SIG-M5 (cell line): ENCODE results near the gene PLPPR5.

Source experiments
- DNase-seq: peaks from one replicate; lab custom pipeline; 2025; lab: John Stamatoyannopoulos, UW

The PLPPR5 gene

DNA sequence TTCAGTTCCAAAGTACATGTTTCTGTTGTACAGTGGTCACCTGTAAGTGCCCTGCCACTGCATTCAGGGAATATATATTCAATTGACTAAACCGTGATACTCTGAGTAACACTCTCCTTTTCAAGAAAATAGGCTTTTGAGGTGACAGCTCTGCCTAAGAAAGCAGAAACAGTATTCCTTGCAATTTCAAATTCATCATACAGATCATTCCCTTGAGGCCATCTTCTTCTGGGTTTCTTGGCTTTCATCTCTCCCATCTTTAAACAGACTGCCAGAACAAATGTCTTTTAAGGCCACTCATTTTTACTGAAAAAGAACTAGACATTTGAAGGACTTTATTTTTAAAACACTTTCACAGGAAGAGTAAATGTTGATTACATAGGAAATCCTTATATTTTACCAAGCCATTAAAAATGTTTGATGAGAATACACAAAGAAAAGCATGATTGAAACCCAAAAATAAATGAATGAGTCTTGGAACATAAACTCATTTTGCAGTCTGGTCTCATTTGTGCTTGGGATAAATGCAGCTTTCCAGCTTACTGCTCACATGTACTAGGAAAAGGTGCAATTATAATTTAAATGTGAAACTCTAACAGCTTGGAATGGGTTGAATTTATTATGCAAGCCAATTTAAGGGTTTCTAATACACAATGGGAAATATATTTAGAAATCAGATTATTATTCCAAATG is 34.7 kb downstream of the PLPPR5 start:
- no peak for DNase-seq

DNA sequence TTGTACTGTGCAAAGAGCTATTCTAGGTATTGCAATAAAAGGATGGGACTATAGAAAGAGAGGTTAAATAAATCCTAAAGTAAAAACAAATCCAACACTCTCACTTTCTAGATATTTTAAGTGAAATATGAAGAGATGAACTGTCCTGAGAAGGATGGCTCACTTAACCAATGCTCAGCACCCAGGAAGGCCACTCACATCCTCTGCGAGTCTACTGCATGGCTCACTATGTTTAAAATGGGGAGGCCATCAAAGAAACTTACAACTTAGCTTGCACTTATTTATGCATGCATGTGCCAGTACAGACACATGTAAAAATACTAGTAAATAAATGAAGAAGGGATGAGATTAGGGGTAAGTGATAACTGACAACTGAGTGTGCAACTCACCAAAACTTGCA is 37.5 kb downstream of the PLPPR5 start:
- no peak for DNase-seq

DNA sequence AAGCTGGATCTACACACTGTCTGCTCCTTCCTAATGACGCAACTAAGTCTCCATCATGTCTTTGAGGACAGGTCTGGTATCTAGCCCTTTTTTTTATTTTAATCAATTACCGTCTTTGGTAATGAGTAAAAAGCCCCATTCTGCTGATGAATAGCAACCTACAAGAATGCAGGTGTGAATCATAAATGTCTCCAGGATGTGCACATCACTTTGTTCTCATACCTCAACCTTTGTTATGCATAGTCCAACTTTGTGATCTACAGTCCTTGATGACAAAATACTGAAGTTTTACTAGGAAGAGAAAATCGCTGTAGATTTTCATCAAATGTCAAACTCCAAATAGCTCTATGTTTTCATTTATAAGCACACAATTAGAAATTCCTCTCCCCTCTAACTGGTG is 39.3 kb downstream of the PLPPR5 start:
- no peak for DNase-seq

DNA sequence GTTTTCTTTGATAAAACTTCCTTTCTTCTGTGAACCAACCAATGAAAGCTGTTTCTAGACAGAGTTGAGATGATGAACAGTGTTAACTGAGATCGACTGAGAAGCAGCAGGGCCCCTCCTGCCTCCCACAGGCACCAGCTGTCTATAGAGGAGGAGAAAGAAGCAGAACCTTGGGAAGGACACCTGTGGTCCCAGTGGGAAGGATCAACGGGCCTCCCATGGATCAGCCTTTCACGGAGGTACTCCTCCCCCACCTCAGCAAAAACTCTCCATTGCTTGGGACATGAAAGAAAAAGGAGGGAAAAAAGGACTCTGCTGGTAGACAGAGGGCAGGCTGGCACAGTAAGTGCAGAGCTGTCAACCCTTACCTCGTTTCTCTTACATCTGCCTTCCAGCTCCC is 40.5 kb downstream of the PLPPR5 start:
- DNase-seq = no peak

DNA sequence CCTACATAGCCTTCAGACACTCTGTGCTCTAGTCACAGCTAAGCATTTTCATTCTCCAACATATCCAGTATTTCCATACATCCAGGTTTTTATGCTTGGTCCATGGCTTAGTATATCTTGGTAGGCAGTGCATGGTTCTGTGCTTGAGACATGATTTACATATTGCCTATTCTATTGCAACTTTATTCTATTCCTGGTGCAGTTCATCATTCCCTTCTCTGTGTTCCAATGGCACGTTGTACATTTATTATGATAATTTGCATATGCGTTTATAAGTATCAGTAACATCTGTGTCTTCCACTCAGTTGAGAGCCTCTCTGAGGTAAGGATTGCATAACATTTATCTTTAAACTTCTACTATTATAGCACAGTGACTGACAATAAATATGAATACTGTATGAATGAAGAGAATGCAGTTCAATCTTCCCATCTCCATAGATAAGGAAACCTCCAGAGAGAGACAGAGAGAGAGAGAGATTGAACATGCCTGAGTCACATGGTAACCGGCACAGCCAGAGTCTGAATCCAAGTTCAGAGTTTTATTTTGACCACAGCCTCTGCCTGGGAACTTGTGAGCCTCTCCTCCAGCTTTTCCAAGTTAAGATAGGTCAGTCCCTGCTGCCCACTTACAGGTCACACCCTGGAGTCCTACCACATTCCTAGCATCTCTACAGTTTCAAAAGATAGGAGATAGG is 41.5 kb downstream of the PLPPR5 start:
- no peak for DNase-seq

DNA sequence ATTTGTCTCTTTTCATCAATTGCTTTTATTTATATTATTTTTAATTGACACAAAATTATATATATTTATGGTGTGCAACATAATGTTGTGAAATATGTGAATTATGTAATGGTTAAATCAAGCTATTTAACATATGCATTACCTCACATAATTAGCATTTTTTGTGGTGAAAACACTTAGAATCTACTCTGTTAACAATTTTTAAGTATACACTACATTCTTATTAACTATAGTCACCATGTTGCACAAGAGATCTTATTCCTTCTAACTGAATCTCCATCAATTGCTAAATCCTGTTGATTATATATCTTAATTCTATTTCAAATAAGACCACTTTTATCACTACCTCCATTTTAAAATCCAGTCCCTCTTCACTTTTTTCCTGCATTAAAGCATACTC is 42.5 kb downstream of the PLPPR5 start:
- no peak for DNase-seq

DNA sequence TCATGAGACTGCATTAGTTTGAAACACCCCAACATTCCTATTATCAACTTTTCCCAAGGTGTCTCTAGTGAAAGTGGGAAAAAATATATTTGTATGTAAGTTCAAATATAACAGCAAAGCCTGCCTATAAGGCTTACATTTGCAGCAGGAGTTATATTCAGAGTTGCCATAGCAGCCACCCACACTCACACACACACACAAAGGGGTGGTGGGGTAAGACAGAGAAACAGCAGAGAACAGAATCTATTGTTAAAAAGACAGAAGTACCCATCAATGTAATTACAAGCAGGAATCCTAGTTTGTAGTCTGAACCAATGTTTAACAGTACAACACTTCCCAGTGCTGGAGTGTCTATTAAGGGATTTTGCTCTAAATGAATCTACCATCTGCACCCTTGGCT is 55.0 kb downstream of the PLPPR5 start:
- DNase-seq = no peak

DNA sequence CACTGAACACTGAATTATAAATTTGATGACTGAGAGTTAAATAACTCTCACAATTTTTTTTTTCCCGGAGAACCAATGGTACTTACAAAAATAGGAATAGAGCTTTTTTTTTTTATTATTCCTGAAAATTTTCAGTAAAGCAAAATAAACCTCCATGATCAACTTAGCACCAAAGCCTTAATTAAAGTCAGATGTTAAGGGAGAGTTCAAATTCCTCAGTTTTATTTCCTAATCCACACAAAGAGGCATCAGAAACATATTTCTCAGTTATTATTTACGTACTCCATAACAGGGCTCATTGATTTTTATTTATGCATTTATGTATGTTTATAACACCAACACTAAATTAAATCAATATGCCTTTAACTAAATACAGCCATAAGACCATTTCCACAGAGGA is 55.5 kb downstream of the PLPPR5 start:
- no peak for DNase-seq

DNA sequence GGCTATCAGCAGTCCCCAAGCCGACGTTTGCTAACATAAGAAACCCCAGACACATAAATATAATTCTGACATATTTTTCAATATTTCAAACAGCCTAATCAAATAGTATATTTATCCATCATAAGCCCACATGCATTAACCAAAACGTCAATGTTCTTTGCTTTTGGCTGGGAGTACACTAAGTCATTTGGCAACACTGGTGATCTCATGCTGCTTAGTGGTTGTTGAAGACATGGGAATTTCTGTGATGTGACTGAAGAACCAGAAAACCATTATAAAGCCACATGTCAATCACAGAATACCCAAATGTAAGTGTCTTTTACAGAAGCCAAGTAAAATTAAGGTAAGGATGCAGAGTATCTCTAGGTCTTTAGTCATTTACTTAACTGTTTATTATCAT is 57.6 kb downstream of the PLPPR5 start:
- DNase-seq = no peak

DNA sequence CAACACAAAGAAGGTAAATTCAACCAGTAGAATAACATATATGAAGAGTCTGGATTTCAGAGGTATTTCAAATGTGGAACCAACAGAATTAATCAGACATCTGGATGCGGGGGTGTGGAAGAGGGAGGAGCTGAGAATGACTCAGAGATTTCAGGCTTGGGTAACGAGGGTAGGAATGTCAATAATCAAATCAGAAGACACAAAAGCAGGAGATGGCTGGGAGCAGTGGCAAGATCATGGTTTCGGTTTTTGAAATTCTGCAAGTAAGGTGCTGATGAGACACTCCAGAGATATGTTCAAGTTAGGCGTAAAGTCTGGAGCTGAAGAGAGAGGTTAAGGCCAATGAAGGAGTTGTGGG is 64.0 kb downstream of the PLPPR5 start:
- no peak for DNase-seq

DNA sequence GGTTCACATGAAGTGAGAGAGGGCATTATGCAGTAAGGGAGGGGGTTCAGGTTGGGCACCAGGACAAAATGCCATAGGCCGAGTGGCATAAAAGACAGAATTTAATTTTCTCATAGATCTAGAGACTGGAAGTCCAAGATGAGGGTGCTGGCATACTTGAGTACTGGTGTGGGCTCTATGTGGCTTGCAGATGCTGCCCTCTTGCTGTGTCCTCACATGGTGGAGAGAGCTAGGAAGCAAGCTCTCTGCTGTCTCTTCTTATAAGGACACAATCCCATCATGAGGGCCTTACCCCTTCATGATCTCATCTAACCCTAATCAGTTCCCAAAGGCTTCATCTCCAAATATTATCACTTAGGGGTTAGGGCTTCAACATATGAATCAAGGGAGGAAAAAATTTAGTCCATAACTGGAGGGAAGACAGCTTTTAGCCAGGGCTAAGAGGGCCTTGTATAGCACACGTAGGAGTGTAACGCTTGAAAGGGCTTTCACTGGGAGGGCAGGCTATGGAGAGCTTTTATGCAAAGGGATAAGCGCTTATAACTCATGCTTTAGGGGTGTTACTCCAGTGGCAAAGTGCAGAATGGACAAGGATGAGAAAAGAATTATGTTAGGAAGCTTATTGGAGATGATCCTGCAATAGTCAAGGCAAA is 64.5 kb downstream of the PLPPR5 start:
- no peak for DNase-seq

DNA sequence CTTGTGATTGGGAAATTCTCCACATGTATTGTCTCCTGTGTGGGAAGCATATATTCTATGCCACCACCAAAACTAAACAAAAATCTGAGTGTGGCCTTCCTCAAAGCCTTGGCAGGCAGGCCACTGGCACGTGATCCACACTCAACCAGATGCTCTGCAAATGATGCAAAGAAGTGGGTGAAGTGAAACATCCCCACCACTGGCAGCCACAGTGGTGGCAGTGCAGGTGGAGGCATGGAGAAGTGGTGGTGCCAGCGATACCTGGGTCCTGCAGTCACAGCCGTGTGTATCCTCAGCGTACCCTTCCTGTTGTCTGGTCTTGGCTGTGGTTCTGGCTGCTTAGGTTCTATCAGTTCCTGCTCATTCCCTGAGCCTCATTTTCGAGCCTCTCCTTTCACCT is 65.2 kb downstream of the PLPPR5 start:
- no peak for DNase-seq

DNA sequence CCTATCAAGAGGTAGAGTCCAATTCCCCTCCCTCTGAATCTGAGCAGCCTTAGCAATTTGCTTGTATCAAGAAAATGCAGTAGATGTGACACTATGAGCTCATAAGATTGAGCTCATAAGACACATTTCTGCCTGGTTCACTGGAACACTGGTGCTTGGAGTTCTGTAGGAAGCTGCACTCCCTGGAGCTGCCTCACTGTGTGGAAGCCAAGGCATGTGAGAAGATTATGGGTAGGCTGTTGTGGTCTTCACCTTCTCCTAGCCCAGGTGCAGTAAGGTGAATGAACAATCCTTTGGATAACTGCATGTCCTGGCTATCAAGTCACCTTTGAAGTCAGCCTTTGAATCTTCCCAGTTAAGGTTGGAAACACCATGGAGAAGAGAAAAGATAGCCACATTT is 67.3 kb downstream of the PLPPR5 start:
- DNase-seq = no peak

DNA sequence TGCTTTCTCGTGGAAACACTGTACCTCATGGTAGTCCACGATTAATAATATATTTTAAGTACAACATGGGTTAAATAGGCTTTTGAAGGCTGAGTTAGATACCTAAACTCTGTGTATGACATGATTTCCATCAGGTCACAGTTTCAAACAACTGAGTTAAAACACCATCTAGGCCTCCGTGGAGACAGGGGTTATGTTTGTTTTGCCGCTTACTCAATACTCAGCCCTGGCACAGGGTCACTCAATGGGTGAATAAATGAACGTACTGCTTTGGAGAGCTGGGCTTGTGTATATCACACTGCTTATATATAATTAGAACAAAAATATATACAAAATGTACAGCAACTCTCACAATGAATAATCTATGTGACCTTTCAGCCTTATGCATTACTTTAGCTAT is 72.5 kb downstream of the PLPPR5 start:
- DNase-seq = no peak

DNA sequence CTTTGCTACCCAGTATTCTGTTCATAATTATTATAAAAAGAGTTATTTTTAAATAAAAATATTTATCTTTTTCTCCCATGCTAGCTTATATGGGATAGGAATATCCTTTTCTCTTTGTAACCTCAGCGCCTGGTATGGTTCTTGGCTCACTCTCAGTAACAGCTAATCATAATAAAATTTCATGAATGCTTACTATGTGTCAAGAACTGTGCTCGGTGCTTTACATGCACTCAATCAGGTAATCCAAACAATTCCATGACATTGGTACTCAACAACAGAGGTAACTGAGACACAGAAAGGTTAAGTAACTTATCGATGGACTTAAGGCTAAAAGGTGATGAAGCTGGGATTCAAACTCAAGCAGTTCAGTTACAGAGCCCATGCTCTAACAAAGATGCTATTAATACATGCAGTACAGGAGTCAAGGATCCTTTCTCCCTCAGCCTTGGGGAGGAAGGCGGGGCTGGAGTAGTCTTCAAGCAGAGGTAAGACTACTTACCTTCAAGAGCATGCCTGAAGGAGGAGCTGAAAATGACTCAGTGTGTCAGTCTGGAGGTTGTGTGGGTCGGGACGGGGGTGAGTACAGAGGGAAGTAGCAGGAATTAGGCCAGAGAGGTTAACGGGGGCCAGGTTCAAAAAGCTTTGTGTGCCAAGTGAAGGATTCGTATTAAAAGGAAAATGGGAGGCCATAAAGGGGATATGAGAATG is 73.4 kb downstream of the PLPPR5 start:
- no peak for DNase-seq

DNA sequence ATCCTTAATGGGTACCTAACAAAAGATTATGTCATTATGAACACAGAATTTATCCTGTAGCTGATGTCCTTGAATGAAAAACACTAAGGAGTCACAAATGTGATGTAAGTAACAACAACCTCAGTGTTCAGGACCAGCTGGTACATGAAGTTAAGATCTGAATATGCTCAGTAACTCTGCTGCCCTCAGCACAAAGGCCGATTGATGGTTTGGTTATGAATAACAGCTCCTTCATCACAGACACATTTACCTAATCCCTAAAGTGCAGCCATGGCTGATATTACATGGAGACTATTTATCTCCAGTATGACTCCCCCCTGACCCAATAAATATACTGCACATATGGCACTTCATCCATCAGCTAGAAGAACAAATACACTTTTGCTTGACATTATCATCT is 75.2 kb downstream of the PLPPR5 start:
- no peak for DNase-seq

DNA sequence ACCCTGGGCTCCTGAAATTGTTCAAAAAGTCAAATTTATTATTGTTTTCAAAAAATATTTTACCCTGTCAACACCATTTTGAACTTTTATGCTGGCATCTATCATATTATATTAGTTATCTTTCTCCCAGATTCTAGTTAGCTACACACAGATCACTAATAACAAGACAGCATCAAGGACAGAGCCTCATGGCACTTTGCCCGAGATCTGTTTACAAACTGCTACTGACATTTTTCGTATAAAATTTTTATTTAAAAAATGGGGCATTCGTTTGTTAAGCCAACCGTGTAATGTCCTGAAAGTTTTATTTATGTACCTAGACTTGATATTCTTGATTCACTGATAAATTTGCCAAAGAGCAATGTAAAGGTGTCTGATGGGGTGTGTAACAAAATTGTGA is 78.1 kb downstream of the PLPPR5 start:
- no peak for DNase-seq

DNA sequence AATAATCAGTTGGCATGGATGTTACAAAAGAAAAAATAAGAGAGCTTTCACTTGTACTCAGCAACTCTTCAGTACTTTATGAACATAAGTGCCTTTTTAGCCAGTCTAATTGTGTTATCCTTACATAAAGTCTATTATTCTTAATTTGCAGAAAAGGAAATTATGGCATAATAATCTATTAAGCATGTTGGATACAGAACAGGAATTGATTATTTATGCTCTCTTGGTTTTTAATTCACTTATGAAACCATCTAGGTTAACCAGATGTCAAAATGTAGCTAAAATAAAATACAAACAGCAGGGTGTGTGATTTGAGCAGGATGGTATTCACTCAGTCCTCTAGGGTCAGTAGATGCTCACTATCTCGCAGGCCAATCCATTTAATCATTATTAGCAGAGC is 79.7 kb downstream of the PLPPR5 start:
- DNase-seq = no peak

DNA sequence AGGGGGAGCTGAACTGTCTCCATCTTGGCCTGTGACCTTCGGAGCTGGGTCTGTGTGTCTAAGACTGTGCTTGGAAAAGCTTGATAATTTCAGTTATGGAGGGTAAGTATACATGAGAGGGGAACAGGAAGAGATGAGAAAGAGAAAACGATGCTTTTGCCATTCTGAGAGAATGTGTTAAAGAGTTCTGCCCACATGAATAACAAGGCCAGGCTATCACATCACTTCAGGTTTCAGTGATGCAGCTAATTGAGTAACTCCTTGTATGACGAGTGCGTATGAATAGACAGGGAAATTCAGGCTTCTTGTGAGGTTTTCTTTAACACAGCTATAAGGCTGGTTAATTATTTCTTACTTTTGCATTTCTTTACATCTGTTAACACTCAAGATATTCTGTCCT is 81.0 kb downstream of the PLPPR5 start:
- DNase-seq = no peak

DNA sequence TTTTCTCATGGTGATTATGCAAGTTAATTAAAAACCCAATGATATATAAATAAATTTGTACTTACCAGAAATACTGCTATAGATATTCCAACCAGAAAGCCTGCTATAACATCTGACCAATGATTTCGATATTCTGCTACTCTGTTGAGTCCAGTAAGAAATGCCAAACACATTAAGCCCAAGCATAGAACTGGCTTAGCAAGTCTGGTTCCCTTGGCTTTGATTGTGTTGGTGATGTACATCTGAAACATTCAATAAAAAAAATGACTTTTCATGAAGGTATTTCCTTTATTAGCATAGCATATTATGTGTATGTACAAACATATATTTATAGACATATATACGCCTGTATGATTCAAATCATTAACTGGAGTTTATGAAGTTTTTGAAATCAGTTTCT is 82.8 kb downstream of the PLPPR5 start:
- DNase-seq = no peak

DNA sequence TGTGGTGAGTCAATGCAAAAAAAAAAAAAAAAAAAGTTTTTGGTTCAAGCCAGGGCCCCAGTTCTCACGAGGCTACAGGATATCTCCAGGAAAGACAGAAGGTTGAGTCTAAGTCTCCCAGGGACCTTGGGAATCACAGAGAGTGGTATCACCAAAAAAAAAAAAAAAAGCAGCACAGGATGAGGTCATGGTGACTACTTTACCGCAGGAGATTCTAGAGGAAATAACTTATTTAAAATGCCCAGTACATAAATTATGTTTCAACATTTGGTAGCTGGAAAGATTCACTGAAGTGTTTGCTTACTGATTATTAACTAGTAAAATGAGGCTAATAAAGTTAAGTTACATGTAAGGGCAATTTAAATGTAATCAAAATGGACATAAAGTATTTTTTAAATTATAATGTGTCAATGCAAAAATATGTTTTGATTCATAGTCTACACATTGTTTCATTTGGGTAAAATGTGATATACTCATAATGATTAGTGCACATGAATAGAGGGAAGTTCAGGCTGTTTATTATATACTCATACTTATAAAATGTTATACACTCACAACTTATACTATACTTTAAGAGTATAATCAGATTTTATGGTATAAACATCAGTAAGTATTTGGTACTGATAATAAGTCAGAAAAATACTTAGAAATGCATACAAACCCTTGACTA is 84.1 kb downstream of the PLPPR5 start:
- DNase-seq = no peak

DNA sequence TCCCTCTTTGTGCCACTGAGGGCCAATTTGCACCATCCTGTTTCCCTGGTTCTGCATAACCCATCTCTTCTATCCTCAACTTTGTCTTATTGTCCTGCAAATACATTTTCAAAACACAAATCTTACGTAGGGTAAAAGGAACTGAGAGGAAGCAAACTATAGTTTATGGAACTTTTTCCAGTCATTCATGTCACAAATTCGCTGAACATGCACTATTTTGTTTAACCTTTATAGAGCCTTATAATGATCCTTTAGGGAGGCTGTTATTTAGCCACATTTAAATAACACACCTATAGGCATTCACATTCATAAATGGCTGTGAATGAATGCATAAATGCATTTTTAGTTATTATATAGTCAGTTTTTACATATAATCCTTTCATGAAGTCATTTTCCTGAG is 85.0 kb downstream of the PLPPR5 start:
- no peak for DNase-seq

DNA sequence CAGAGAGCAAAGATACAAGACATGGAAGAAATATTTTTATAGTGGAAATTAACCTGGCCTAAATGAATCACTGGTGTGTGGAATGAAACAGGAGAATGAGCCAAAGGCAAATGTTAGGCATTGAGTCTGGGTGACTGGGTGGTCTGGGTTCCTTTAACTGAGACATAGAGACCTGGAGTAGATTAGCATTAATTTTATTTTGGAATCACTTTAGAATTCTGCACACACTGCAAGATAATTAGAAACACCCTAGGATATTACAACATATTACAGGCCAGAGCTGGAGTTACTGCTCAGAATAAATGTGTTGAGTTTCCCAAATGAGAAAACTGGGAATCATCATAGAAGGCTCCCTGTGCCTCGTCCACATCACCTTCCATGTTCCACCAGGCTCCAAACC is 85.5 kb downstream of the PLPPR5 start:
- DNase-seq = no peak
